NOMO-1 (cell line): ENCODE data around the gene GRID1.

Experiments
- DNase-seq, 2 experiments: peaks; one replicate each; lab custom pipeline; 2025; ENCODE audit not compliant: unreplicated experiment in 2 of 2; lab: John Stamatoyannopoulos, UW

The GRID1 gene

DNA sequence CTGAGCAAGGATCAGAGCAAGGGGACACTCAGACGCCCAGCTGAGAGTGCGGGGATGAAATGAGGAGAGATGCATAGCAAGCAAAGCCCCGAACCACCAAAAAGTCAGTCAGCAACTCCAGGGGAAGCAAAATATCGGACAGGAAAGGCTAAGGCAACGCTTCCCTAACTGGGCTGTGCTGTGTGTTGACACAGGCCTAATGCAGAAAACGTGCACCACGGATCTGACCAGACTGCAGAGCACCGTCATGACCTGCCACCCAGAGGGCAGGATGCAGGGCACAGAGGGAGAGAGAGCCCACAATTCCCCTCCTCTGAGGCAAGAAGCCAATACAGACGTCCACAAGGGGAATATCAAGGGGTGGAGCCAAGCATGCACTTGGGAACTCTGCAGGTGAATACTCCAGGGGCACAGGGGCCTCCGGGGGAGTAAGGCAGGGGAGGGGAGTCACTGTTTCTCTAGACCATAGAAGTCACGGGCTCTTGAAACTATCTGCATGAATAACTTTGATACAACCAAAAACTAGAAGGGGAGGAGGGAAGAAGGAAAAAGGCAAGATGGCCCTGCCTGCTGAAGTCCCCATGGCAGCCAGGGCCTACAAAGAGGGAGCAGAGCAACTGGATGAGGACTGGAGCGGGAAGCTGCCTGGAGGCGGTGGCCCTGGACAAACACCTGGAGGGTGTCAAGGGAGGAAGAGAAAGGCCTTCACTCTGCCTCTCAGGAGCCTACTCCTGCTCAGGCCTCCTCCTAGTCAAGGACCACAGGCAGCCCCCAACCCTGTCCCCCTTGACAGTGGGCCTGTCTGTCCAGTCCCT, 26.2 kb downstream of the GRID1 start:
- DNase-seq = no peak

DNA sequence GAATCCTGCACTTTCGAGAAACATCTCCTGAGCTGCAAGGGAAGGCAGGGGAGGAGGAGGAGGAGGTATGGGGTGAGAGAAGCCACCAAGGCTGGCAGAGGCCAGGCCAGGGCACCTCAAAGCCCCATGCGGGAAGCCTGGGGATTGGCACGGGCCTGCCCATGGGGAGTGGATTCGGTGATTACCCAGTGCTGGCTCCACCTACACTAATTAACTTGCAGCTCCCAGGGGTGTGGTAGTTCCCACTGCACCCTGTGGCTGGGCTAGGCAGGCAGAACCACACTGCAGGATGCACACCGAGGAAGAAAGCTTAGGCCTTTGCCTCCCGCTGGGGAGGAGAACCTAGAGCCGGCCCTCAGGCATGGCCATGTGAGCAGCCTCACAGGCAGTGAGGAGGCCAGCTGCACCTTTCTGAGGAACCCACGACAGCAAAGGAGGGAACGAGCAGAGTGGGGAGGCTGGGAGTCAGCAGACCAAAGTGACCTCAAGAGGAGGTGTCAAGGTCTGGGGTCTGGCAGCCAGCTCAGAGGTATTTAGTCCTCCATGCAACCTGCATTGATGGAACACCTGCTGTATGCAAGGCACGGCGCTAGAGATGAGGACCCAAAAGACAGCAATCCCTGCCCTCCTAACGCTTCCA, 27.2 kb downstream of the GRID1 start:
- no peak for DNase-seq

DNA sequence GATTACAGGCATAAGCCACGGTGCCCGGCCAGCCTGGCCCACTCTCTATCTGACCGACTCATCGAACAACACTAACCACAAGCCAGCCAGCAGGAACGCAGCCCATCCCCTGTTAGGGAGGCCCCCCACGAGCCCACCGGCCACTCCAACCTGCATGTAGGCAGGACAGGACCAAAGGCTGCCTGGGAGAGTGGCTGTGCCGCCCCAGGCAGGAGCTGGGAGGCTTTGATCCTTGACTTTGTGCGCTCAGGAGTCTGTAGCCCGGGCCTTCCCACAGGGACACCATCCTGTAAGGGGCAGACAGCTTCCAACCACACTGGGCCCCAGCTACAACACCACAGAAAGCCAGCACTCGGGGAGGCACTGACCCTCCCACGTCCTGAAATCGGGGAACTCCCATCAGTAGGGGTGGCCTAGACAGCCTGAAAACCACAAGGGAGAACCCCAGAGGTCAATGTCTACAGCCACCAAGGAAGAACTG, 29.4 kb downstream of the GRID1 start:
- no peak for DNase-seq

GRCh38 chr10:86336341-86336740, 30.3 kb downstream of the GRID1 start:
- DNase-seq = no peak

GRCh38 chr10:86335831-86336230, 30.8 kb downstream of the GRID1 start:
- no peak for DNase-seq

DNA sequence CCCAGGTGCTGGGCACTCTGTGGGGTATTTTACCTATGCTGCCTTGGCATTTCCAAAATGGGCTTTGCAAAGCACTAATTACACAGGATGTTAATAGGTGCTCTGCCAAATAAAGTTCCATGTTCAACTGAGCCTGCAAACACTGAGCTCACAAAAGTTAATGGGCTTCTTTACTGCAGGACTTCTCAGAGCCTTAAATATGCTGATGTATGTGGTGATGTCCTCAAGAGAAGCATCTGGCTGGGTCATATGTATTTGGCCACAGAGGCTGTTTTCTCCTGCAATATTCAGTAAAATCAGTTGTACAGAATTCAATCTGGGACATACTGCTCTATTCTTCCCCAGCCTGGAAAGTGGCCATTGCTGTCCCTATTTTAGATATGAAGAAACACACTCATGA, 31.3 kb downstream of the GRID1 start:
- DNase-seq = no peak

- no peak for DNase-seq
These were observed 32.0 kb downstream of the GRID1 start for GRCh38 chr10:86334488-86335085.

DNA sequence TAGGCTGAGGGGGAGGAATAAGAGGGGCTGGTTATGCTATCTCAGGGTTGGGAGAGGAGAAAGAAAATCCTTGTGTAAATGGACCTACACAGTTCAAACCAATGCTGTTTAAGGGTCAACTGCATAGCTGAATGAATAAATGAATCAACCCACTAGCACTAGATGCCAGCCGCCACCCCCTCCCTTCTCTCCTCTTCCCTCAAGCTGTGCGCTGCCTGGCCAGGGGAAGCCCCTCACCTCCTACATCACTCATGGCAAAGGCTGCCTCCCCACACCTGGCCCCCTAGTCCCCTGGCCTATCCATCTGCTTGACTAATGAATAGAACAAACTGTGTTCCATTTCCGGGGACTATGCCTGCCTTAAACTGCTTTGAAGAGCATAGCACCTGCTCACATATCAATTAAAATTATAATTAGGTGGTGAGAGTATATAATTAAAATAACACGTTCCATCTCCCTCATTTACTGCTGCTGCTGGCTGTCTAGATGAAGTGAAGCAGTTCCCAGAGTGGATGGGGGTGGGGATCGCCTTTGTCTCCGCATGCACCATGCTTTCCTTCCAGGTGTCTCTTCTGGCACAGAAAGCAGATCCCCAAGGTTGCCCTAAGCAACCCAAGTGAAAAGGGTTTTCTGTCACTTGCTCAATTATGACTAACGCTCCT, 32.6 kb downstream of the GRID1 start:
- no peak for DNase-seq

DNA sequence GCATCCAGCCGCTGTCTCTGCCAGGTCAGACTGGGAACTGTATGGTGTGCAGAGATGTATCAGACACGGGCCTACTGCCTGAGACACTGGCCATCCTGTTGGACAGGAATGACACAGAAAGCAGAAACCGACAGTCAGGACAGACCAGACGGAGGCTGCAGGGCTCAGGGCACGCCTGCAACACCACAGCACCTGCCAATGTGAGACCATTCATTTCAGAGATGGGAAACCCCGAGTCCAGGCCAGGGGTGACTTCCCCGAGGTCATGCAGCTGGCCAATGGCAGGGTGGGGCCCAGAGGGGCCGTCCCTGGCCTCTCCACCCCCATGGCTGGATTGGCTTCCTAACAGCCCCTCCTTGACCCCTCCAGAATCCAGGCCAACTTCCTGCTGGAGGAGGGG, 34.7 kb downstream of the GRID1 start:
- DNase-seq = no peak

DNA sequence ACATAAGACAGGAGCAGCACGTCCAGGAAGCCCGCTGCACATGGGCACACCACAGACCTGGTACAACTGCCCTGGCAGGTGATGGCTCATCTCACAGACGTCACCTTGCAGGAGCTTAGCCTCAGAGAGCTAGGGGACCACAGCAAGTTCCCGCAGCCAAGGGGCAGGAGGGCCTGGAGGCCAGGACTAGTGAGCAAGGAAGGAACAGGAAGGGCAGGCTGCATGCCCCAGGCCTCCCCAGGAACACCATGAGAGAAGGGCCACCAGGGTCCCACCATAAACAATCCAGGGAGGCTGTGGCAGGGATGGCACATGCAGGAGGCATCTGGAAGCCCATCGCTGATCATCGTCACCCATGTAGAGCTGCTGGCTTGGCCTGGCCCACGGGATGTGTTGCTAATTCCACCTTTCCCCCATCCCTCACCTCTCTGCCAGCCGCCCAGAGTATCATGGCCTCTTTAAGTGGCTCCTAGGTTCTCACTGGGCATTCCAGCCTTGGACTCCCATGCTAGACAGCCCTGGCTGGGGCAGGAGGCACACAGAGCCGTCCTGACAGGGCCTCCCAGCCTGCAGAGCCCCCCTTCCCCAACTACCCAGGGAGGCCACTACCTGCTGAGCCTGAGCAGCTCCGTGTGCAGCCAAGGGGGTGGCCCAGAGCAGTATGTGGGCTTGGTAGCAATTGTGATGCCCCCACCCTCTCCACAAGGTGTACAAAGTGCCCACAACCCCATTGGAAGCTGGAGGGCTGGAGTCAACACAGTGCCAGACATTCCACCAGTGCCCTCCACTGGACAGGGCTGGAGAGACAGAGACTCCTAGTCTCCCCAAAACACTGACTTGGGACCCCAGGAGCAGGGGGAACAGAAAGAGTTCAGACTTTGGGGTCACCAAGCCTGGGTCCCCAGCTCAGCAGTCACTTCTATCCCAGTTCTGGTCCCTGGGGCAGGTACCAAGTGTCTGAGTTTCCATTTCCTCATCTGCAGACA, 35.5 kb downstream of the GRID1 start:
- no peak for DNase-seq

GRCh38 chr10:86329896-86330680, 36.5 kb downstream of the GRID1 start:
- no peak for DNase-seq

GRCh38 chr10:86329093-86329710, 37.4 kb downstream of the GRID1 start:
- no peak for DNase-seq

DNA sequence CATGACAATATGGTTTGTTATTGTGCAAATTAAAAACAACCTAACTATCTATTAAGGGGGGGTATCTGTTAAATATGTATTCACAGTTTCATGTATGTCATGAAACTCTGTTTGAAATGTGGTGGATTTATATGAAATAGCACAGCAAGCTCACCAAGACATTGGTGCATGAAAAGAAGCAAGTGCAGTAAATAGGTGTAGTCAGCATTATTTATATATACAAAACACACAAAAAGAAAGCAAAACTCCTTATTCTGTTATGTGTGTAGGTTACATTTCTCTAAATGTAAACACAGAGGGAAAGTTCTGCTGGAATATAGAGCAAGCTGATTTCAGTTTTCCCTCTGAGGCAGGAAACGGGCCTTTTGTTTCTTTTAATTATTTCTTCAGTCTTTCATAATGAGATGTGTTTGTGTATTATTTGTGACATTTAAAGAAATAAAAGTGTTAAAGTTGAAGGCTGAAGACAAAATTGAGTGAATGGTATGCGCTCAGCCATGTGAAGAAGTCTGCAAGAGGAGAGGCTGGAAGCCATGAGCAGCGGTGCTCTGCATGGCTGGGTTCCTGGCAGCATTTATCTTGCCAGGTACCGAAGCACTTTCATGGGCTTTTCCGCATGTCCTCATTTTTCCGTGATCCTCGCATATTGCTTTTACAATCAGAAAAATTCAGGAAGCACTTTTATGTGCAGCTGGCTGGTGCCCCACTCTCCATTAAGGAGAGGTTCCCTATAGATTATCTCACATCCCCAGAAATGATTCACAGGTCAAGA, 38.5 kb downstream of the GRID1 start:
- no peak for DNase-seq

- no peak for DNase-seq
These were observed 41.4 kb downstream of the GRID1 start for GRCh38 chr10:86325158-86325557.

- DNase-seq = no peak
These were observed 45.0 kb downstream of the GRID1 start for GRCh38 chr10:86321568-86321967.

GRCh38 chr10:86319676-86320075, 46.9 kb downstream of the GRID1 start:
- DNase-seq = no peak

- DNase-seq = no peak
These were observed 48.5 kb downstream of the GRID1 start for GRCh38 chr10:86317949-86318725.
